ENCODE data around the gene C10orf105.

The C10orf105 gene

GRCh38 chr10:71666639-71667386 is 52.8 kb downstream of the C10orf105 start (continued):
- TF ChIP-seq ZNF10 (tag by site-specific recombination; IDR thresholded peaks at IDR 0.05) = no peak
- TF ChIP-seq SETDB1 (IDR thresholded peaks at IDR 0.05; ENCODE audit: insufficient read length, low read length) = no peak

DNA sequence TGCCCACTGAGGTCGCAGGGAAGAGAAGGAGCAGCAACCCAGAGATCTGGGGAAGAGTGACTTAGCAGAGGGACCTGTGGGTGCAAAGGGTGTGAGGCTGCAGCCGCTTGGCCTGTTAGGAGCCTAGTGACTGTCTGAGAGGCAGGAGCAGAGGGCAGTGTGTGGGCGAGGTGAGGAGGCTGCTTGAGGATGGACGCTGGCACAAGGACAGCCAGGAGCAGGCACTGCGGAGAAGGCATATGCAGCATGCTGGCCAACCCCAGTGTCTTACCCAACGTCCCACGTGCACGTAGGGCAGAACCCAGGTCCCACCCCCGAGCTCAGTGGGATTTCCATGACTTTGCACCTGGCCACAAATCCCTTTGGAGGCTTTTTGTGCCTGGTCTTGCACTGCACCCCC is 54.1 kb downstream of the C10orf105 start:
- Histone ChIP-seq H3K9me3 (ENCODE audit: control insufficient read depth, insufficient read depth, low read depth, low read length) (no peaks in the 10 kb centered on the region), H3K4me1 (ENCODE audit: control insufficient read depth, insufficient read depth, low read length) (no peaks in the 10 kb centered on the region), H3K27ac (ENCODE audit: extremely low read depth, low read depth, low read length) (no peak overlapping the region), H3K36me3 (ENCODE audit: control insufficient read depth in 2 of 2, insufficient read depth in 1 of 2, low read length in 2 of 2) (no peaks in the 10 kb centered on the region), H3K4me3 (ENCODE audit: low read depth, low read length) (no peak overlapping the region)
- TF ChIP-seq ZNF677 (tag by site-specific recombination; IDR thresholded peaks at IDR 0.05) = no peak
- 0 out of 2 replicates have a peak, but pooled peaks have one; percentile 19 for TF ChIP-seq EGR2 (tag by site-specific recombination; IDR thresholded peaks at IDR 0.05; ENCODE audit: low read depth)
- POLR2A ChIA-PET = no interaction called here
- CTCF ChIA-PET = interaction anchor here (0.6 to 1.1 kb wide), 2 partner anchors 8 to 96 kb away, joined by 3 to 5 read pairs; no protein-coding TSS in a partner anchor

- ChIA-PET POLR2A (no interaction called here), CTCF (interaction anchor here (0.6 to 1.1 kb wide), 4 partner anchors 9 to 329 kb away, joined by 3 to 5 read pairs (median 3); partner anchors contain the start of gene VSIR)
- Histone ChIP-seq H3K36me3 (ENCODE audit: control insufficient read depth in 2 of 2, insufficient read depth in 1 of 2, low read length in 2 of 2) (no peaks in the 10 kb centered on the region), H3K4me3 (ENCODE audit: low read depth, low read length) (no peak overlapping the region), H3K27ac (ENCODE audit: extremely low read depth, low read depth, low read length) (no peak overlapping the region), H3K4me1 (ENCODE audit: control insufficient read depth, insufficient read depth, low read length) (no peaks in the 10 kb centered on the region), H3K9me3 (ENCODE audit: control insufficient read depth, insufficient read depth, low read depth, low read length) (no peaks in the 10 kb centered on the region)
- TF ChIP-seq ZNF404 (tag by site-specific recombination; IDR thresholded peaks at IDR 0.05) (no peak), ZBTB17 (tag by site-specific recombination; IDR thresholded peaks at IDR 0.05) (no peak), REPIN1 (tag by site-specific recombination; IDR thresholded peaks at IDR 0.05; ENCODE audit: low read depth) (no peak), ZNF654 (tag by site-specific recombination; IDR thresholded peaks at IDR 0.05; ENCODE audit: low read depth) (no peak), ZBTB6 (tag by site-specific recombination; IDR thresholded peaks at IDR 0.05) (no peak), ZNF10 (tag by site-specific recombination; IDR thresholded peaks at IDR 0.05) (no peak), ZNF138 (tag by site-specific recombination; IDR thresholded peaks at IDR 0.05; ENCODE audit: borderline replicate concordance) (no peak), ZNF660 (tag by site-specific recombination; IDR thresholded peaks at IDR 0.05) (no peak), ZNF677 (tag by site-specific recombination; IDR thresholded peaks at IDR 0.05) (no peak), ZNF792 (tag by site-specific recombination; IDR thresholded peaks at IDR 0.05) (no peak), IKZF3 (tag by site-specific recombination; IDR thresholded peaks at IDR 0.05) (no peak), ZNF571 (tag by site-specific recombination; IDR thresholded peaks at IDR 0.05) (no peak), EGR2 (tag by site-specific recombination; IDR thresholded peaks at IDR 0.05; ENCODE audit: low read depth) (no peak), ZNF48 (tag by site-specific recombination; IDR thresholded peaks at IDR 0.05) (no peak), SP7 (tag by site-specific recombination; IDR thresholded peaks at IDR 0.05) (no peak), ZNF114 (tag by site-specific recombination; IDR thresholded peaks at IDR 0.05) (no peak), ZNF350 (tag by site-specific recombination; IDR thresholded peaks at IDR 0.05) (no peak), ZNF16 (tag by site-specific recombination; IDR thresholded peaks at IDR 0.05; ENCODE audit: low read depth) (no peak)
- TF ChIP-seq, protein P1, sequence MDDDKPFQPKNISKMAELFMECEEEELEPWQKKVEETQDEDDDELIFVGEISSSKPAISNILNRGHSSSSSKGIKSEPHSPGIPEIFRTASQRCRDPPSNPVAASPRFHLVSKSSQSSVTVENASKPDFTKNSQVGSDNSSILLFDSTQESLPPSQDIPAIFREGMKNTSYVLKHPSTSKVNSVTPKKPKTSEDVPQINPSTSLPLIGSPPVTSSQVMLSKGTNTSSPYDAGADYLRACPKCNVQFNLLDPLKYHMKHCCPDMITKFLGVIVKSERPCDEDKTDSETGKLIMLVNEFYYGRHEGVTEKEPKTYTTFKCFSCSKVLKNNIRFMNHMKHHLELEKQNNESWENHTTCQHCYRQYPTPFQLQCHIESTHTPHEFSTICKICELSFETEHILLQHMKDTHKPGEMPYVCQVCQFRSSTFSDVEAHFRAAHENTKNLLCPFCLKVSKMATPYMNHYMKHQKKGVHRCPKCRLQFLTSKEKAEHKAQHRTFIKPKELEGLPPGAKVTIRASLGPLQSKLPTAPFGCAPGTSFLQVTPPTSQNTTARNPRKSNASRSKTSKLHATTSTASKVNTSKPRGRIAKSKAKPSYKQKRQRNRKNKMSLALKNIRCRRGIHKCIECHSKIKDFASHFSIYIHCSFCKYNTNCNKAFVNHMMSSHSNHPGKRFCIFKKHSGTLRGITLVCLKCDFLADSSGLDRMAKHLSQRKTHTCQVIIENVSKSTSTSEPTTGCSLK (tag by site-specific recombination; IDR thresholded peaks at IDR 0.05) = no peak
- TF ChIP-seq, protein P2, sequence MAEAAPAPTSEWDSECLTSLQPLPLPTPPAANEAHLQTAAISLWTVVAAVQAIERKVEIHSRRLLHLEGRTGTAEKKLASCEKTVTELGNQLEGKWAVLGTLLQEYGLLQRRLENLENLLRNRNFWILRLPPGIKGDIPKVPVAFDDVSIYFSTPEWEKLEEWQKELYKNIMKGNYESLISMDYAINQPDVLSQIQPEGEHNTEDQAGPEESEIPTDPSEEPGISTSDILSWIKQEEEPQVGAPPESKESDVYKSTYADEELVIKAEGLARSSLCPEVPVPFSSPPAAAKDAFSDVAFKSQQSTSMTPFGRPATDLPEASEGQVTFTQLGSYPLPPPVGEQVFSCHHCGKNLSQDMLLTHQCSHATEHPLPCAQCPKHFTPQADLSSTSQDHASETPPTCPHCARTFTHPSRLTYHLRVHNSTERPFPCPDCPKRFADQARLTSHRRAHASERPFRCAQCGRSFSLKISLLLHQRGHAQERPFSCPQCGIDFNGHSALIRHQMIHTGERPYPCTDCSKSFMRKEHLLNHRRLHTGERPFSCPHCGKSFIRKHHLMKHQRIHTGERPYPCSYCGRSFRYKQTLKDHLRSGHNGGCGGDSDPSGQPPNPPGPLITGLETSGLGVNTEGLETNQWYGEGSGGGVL (tag by site-specific recombination; IDR thresholded peaks at IDR 0.05) = no peak
Measured at GRCh38 chr10:71664585-71664984, 55.0 kb downstream of the C10orf105 start.
